Fibroblast of lung (primary cell): ENCODE results near the gene SMIM38.

Experiments used
- CTCF ChIP-seq, 2 donors: IDR thresholded peaks in 1 of 2; conservative IDR thresholded peaks in 1 of 2; 1 replicate in 1 of 2; 2 replicates in 1 of 2; pipeline ENCODE4 v1.5.1; 2011 to 2012; ENCODE audit warnings: low read length in 2 of 2, control low read depth in 1 of 2, inconsistent platforms in 1 of 2, low read depth in 1 of 2, mild to moderate bottlenecking in 1 of 2
- EZH2 ChIP-seq: IDR thresholded peaks from 2 replicates; pipeline ENCODE4 v1.5.1; 2012; ENCODE audit warnings: low read length, control low read depth, mild to moderate bottlenecking; ENCODE audit errors: missing control alignments

- TF ChIP-seq CTCF (conservative IDR thresholded peaks at IDR 0.05 in 1 of 2, IDR thresholded peaks at IDR 0.05 in 1 of 2; ENCODE audit: low read depth in 1 of 2, low read length in 2 of 2), result no peak
- TF ChIP-seq EZH2, result no peak
These were observed 9.1 kb downstream of the SMIM38 start for GRCh38 chr11:69164824-69165223.
